HepG2 (cell line): ENCODE results near the gene SERPINF2. TPM values are rescaled to one million over a fixed set of nuclear protein-coding genes. Genes with fewer than 3 reads are reported as not detected.
A peak's percentile ranks its signal among the peaks of the same experiment; 100 is the strongest.

ENCODE experiments used
- CHD4 ChIP-seq: fragments of 200-600 bp; sonication (generic); IDR thresholded peaks from 2 replicates; pipeline ENCODE4 v1.7.0; 2017; ENCODE audit warnings: mild to moderate bottlenecking, low read length, borderline replicate concordance
- ETV5 ChIP-seq: IDR thresholded peaks from 2 replicates; pipeline ENCODE4 v1.6.1; 2018; ENCODE audit warnings: missing biosample characterization, missing genetic modification reagents, inconsistent platforms, borderline replicate concordance
- GLI4 ChIP-seq: sonication (generic); formaldehyde crosslinking; IDR thresholded peaks from 2 replicates; pipeline ENCODE4 v1.5.1; 2020; ENCODE audit warnings: missing genetic modification reagents, mild to moderate bottlenecking, moderate library complexity, borderline replicate concordance
- IKZF4 ChIP-seq: sonication (generic); formaldehyde crosslinking; IDR thresholded peaks from 2 replicates; pipeline ENCODE4 v1.5.1; 2020; ENCODE audit warnings: borderline replicate concordance, mild to moderate bottlenecking, low read depth, missing genetic modification reagents; ENCODE audit errors: not compliant biosample characterization
- ISL2 ChIP-seq: sonication (generic); formaldehyde crosslinking; IDR thresholded peaks from 2 replicates; pipeline ENCODE4 v1.5.0; 2020; ENCODE audit warnings: missing genetic modification reagents
- MXD4 ChIP-seq: IDR thresholded peaks from 2 replicates; pipeline ENCODE4 v1.6.1; 2016; ENCODE audit warnings: mild to moderate bottlenecking, missing biosample characterization, missing genetic modification reagents
- NFE2L2 ChIP-seq: fragments of 150-350 bp; IDR thresholded peaks from 2 replicates; pipeline ENCODE4 v1.6.1; 2014; ENCODE audit warnings: low read length
- NRL ChIP-seq: sonication (generic); formaldehyde crosslinking; IDR thresholded peaks from 2 replicates; pipeline ENCODE4 v1.5.0; 2020; ENCODE audit warnings: missing genetic modification reagents, mild to moderate bottlenecking, moderate library complexity, borderline replicate concordance
- PHF8 ChIP-seq: sonication (generic); formaldehyde crosslinking; IDR thresholded peaks from 2 replicates; pipeline ENCODE4 v1.5.0; 2020; ENCODE audit warnings: missing genetic modification reagents
- RARA ChIP-seq: IDR thresholded peaks from 2 replicates; pipeline ENCODE4 v1.6.1; 2016; ENCODE audit warnings: missing genetic modification reagents, missing compliant biosample characterization
- RFXAP ChIP-seq: sonication (generic); formaldehyde crosslinking; IDR thresholded peaks from 2 replicates; pipeline ENCODE4 v1.4.0; 2020; ENCODE audit warnings: missing genetic modification reagents, borderline replicate concordance
- SIN3A ChIP-seq: IDR thresholded peaks from 2 replicates; pipeline ENCODE4 v1.6.1; 2011; ENCODE audit warnings: low read depth, mild to moderate bottlenecking, control low read depth, low read length, borderline replicate concordance
- SNAI1 ChIP-seq: sonication (generic); formaldehyde crosslinking; IDR thresholded peaks from 2 replicates; pipeline ENCODE4 v1.5.0; 2020; ENCODE audit warnings: mild to moderate bottlenecking, missing genetic modification reagents, borderline replicate concordance
- SOX13 ChIP-seq, 3 experiments: fragments of 450-650 bp in 1 of 3; sonication (generic) in 1 of 3; formaldehyde crosslinking in 1 of 3; IDR thresholded peaks in 2 of 3; conservative IDR thresholded peaks in 1 of 3; 2 replicates each; pipeline versions ENCODE4 v1.5.0 to v1.6.1; 2016 to 2020; ENCODE audit warnings: antibody characterized with exemption in 1 of 3, mild to moderate bottlenecking in 1 of 3, missing compliant biosample characterization in 1 of 3, missing genetic modification reagents in 1 of 3, moderate library complexity in 1 of 3
- SPEN ChIP-seq: sonication (generic); formaldehyde crosslinking; IDR thresholded peaks from 2 replicates; pipeline ENCODE4 v1.5.1; 2020; ENCODE audit warnings: low read depth, mild to moderate bottlenecking, missing genetic modification reagents
- U2AF1 ChIP-seq: fragments of 200-400 bp; formaldehyde crosslinking; optimal IDR thresholded peaks from 2 replicates; pipeline ENCODE3; 2017; ENCODE audit warnings: mild to moderate bottlenecking, low read depth, low read length
- ZNF224 ChIP-seq: sonication (generic); formaldehyde crosslinking; IDR thresholded peaks from 2 replicates; pipeline ENCODE4 v1.5.0; 2020; ENCODE audit warnings: mild to moderate bottlenecking, missing genetic modification reagents
- ZNF253 ChIP-seq: sonication (generic); formaldehyde crosslinking; IDR thresholded peaks from 2 replicates; pipeline ENCODE4 v1.8.0; 2022; ENCODE audit warnings: mild to moderate bottlenecking, missing genetic modification reagents, borderline replicate concordance
- ZNF329 ChIP-seq: sonication (generic); formaldehyde crosslinking; IDR thresholded peaks from 2 replicates; pipeline ENCODE4 v1.9.0; 2021; ENCODE audit warnings: low read depth, mild to moderate bottlenecking, missing genetic modification reagents
- ZNF619 ChIP-seq: sonication (generic); formaldehyde crosslinking; IDR thresholded peaks from 2 replicates; pipeline ENCODE4 v1.4.0; 2020; ENCODE audit warnings: mild to moderate bottlenecking, missing genetic modification reagents
- polyA plus RNA-seq, 8 experiments: library from polyadenylated mRNA; depleted of rRNA in 3 of 8; stranded (reverse) in 7 of 8; unstranded in 1 of 8; fragments of >200 nt; fragmentation: Illumina TruSeq in 4 of 8; extraction: Trizol in 4 of 8; gene quantifications; 2 replicates each; pipeline versions ENCODE4 v1.2.1 to v1.2.3, GENCODE V29; 2011 to 2016; ENCODE audit warnings: low read depth in 4 of 8, missing spikeins in 1 of 8, mixed read lengths in 1 of 8; ENCODE audit not compliant: insufficient read depth in 1 of 8
- total RNA-seq, 5 experiments: library from RNA; depleted of rRNA; stranded (reverse); fragments of >200 nt; fragmentation: Illumina TruSeq; extraction: Trizol; gene quantifications; 2 replicates each; pipeline ENCODE4 v1.2.3, GENCODE V29; 2016; ENCODE audit warnings: low read depth in 1 of 5
- TF ChIP-seq, protein P1 (sequence below), 2 experiments: sonication (generic) in 1 of 2; formaldehyde crosslinking in 1 of 2; IDR thresholded peaks; 2 replicates each; pipeline versions ENCODE4 v1.5.1 to v1.6.1; 2011 to 2020; ENCODE audit warnings: borderline replicate concordance in 1 of 2, low read depth in 1 of 2, low read length in 1 of 2, mild to moderate bottlenecking in 1 of 2, missing genetic modification reagents in 1 of 2, moderate library complexity in 1 of 2
- TF ChIP-seq, protein P2 (sequence below): sonication (generic); formaldehyde crosslinking; IDR thresholded peaks from 2 replicates; pipeline ENCODE4 v1.5.1; 2020; ENCODE audit warnings: missing genetic modification reagents, mild to moderate bottlenecking, borderline replicate concordance
- TF ChIP-seq, protein P3 (sequence below): sonication (generic); formaldehyde crosslinking; IDR thresholded peaks from 2 replicates; pipeline ENCODE4 v1.5.0; 2020; ENCODE audit warnings: mild to moderate bottlenecking, low read depth, missing genetic modification reagents, borderline replicate concordance

The SERPINF2 gene
- total and polyA plus RNA-seq, 2 of the 13 experiments (the other 11 are each of a cell fraction or from before 2014, with no cell fraction given) = 309 to 548 TPM

DNA sequence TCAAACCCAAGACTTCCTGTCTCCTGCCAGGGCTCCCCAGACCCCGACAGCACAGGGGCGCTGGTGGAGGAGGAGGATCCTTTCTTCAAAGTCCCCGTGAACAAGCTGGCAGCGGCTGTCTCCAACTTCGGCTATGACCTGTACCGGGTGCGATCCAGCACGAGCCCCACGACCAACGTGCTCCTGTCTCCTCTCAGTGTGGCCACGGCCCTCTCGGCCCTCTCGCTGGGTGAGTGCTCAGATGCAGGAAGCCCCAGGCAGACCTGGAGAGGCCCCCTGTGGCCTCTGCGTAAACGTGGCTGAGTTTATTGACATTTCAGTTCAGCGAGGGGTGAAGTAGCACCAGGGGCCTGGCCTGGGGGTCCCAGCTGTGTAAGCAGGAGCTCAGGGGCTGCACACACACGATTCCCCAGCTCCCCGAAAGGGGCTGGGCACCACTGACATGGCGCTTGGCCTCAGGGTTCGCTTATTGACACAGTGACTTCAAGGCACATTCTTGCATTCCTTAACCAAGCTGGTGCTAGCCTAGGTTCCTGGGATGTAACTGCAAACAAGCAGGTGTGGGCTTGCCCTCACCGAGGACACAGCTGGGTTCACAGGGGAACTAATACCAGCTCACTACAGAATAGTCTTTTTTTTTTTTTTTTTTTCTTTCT is 27.3 kb downstream of the SERPINF2 start (continued):
- TF ChIP-seq, protein P1, sequence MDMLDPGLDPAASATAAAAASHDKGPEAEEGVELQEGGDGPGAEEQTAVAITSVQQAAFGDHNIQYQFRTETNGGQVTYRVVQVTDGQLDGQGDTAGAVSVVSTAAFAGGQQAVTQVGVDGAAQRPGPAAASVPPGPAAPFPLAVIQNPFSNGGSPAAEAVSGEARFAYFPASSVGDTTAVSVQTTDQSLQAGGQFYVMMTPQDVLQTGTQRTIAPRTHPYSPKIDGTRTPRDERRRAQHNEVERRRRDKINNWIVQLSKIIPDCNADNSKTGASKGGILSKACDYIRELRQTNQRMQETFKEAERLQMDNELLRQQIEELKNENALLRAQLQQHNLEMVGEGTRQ (IDR thresholded peaks at IDR 0.05; ENCODE audit: low read depth, low read length) = no peak
- TF ChIP-seq, protein P1 (CRISPR knock-in tag; IDR thresholded peaks at IDR 0.05; ENCODE audit: borderline replicate concordance) = no peak
- TF ChIP-seq CHD4 (no peak), ZNF329 (CRISPR knock-in tag) (no peak), GLI4 (CRISPR knock-in tag) (no peak), ZNF619 (CRISPR knock-in tag) (no peak), ISL2 (CRISPR knock-in tag) (0 out of 2 replicates have a peak, but pooled peaks have one; percentile 11), SPEN (no peak), SOX13 (IDR thresholded peaks at IDR 0.05) (no peak), SOX13 (CRISPR knock-in tag; conservative IDR thresholded peaks at IDR 0.05 in 1 of 2, IDR thresholded peaks at IDR 0.05 in 1 of 2) (peak in 1 of 2 experiments; percentile 73; a peak in 2 of 4 replicates), MXD4 (no peak), ZNF253 (CRISPR knock-in tag) (no peak), SIN3A (peak; percentile 79), SNAI1 (CRISPR knock-in tag) (0 out of 2 replicates have a peak, but pooled peaks have one; percentile 10), NRL (no peak), IKZF4 (CRISPR knock-in tag) (no peak), U2AF1 (no peak), PHF8 (CRISPR knock-in tag) (no peak), ZNF224 (CRISPR knock-in tag) (no peak), RARA (CRISPR knock-in tag) (peak; percentile 94; the same call in 1 of the 2 replicates), NFE2L2 (no peak), RFXAP (CRISPR knock-in tag) (no peak), ETV5 (CRISPR knock-in tag) (peak; percentile 35; the same call in 1 of the 2 replicates)
- TF ChIP-seq, protein P2, sequence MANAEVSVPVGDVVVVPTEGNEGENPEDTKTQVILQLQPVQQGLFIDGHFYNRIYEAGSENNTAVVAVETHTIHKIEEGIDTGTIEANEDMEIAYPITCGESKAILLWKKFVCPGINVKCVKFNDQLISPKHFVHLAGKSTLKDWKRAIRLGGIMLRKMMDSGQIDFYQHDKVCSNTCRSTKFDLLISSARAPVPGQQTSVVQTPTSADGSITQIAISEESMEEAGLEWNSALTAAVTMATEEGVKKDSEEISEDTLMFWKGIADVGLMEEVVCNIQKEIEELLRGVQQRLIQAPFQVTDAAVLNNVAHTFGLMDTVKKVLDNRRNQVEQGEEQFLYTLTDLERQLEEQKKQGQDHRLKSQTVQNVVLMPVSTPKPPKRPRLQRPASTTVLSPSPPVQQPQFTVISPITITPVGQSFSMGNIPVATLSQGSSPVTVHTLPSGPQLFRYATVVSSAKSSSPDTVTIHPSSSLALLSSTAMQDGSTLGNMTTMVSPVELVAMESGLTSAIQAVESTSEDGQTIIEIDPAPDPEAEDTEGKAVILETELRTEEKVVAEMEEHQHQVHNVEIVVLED = peak; percentile 36; the same call in 1 of the 2 replicates
- TF ChIP-seq, protein P3, sequence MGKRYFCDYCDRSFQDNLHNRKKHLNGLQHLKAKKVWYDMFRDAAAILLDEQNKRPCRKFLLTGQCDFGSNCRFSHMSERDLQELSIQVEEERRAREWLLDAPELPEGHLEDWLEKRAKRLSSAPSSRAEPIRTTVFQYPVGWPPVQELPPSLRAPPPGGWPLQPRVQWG = no peak
